ENCODE results near the gene PAK4.
"Not testable (repeated sequence)": the region's sequence is repeated elsewhere in the genome, so short reads cannot be mapped to it uniquely, and the experiment has no call there.

PAK4 gene

DNA sequence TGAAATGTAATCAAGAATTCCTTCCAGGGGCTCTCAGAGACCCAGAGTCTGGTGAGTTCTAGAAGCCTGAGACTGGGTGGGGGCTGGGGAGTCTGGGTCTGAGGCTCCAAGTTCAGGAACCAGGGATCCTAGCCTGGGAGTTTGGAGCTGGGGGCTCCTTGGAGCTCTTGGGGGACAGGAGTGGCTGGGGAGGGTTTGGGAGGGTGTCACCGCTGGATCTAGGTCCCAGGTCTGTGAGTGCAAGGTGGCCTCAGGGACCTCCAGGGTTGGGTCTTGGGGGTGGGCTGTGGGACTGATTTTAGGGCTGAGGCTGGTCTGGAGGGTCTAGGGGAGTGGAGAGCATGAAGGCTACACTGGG, 77.4 kb downstream of the PAK4 start:
- no peak for DNase-seq (ENCODE audit: low read depth in 2 of 3, low spot score in 2 of 3)

DNA sequence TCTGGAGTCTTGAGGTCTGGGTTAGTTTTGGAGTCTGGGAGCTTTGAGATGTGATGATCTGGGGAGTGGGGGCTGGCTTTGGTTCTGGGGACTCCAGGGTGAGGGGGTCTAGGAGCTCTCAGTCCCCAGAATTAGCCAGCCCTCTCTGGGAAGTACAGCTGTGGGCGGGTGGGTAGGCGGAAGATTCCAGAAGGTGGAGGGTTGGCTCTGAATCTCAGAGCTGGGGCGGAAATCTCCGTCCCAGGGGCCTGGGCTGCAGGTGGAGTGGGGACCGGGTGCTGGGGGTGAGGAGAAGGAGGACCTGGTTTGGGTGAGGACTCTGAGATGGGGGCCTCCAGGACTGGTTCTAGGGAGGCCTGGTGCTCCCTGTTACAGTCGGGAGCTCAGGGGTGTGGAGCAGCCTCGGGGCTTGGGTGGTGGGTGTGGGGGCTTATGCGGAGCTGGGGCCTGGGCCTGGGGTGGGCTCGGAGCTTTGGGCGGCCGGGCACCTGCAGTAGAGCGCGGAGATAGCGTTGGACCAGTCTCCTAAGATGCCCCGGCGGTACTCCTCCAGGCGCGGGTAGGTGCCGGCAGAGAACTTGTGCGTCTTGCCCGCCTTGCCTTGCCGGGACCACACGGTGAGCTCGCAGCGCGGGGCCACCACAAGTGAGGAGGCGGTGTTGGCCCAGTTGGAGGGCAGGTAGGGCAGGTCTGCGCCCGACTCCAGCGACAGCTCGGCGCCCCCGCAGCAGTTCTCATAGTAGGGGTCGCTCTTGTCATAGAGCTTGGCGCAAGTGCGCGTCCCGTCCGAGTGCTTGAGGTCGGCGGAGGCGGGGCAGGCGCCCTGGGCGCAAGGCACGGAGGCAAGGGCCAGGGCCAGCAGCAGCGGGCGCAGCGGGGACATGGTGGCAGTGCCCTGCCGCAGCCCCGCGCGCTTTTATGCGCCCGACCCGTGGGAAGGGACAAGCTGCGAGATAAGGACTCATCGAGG, 78.1 kb downstream of the PAK4 start, which contains the start of gene SYCN:
SYCN (minus strand) TSS at position 892 of the 970 bp plus-strand sequence; CDS start at position 883, 9 bp downstream.
- no peak for DNase-seq (ENCODE audit: low read depth in 2 of 3, low spot score in 2 of 3)

DNA sequence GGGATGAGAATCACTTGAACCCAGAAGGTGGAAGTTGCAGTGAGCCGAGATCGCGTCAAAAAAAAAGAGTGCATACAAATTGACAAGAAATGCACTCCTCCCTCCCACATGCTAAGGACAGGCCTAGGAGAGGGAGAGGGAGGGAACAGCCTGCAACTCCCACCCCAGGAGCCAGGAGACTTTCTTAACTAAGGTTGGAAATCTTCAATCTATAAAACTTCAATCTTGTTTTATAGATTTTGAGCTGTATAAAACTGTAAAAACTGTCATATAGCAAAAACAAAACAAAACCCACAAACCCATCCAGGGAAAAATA, 79.8 kb downstream of the PAK4 start:
- no peak for DNase-seq (ENCODE audit: low read depth in 2 of 3, low spot score in 2 of 3)

DNA sequence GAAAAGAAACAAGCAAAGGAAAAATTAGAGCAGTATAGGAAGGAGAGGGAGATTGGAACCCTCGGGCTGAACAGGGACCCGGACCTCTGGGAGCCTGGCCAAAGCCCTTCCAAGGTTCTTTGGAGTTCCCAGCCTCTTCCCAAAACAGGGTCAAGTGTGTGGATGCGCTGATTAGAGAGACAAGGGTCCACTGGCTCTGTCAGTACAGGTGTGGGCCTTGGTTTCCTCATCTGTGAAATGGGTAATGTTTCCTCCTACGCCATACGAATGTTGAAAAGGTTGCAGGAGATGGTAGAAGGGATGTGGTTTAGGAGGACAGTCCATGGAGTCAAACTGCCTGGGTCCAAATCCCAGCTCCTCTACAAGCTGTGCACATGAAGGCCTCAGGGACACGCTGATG, 80.5 kb downstream of the PAK4 start:
- DNase-seq (ENCODE audit: low read depth in 2 of 3, low spot score in 2 of 3), result no peak

DNA sequence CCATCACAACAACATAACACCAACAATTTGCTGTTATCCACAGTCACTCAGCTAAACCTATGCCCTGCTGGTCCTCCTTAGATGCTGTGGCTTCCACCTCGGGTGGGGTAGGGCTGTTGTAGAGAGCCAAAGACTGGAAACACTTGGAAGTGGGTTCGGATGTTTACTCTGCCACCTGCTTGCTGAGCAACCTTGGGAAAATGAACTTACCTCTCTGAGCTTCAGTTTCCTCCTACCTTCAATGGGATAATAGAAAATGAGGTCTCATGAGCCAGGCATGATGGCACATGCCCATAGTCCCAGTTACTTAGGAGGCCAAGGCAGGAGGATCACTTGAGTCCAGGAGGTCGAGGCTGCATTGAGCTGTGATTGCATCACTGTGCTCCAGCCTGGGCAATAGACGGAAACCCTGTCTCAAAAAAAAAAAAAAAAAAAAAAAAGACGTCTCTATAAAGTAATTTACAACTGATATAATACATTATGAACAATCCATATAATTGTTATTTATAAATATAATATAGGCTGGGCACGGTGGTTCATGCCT, 81.8 kb downstream of the PAK4 start:
- DNase-seq (ENCODE audit: low read depth in 2 of 3, low spot score in 2 of 3), result no peak

DNA sequence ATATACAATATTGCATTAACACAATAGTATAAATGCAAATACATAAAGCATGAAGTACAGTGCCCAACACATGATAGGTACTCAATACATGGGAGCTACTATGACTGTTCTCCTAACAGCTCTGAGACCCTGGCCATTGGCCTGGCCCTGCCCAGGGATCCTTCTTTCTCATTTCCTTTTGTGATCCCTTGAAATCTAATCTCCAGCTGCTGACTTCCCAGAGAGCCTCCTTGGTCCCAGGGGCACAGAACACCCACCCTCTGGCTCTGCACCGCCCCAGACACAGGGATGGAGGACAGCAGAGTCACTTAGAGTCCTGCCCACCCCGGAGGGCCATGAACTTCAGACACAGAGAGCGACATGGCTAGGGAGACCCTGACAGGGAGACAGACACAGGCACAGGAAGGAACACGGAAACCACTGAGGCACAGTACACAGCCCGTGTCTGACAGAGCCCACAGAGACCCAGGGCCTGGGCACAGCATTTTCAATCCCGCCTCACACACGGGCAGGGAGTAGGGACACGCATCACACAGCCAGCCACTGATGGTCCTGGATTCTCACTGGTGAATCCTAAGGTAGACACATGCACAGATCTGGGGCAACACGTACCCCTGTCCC, 82.7 kb downstream of the PAK4 start:
- no peak for DNase-seq (ENCODE audit: low read depth in 2 of 3, low spot score in 2 of 3)

DNA sequence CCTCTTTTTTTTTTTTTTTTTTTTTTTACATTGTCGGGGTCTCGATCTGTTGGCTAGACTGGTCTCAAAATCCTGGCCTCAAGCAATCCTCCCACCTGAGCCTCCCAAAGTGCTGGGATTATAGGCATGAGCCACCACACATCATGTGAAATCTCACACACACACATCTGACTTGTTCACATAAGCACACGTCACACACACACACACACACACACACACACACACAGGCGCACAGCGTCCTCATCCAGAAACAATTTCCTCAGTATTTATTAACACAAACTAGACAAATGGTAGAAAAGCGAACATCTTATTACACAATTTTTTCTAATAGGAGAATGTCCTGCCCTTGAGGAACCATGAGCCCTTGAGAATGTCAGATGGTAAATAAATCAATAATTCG, 83.6 kb downstream of the PAK4 start:
- DNase-seq (ENCODE audit: low read depth in 2 of 3, low spot score in 2 of 3), result no peak

DNA sequence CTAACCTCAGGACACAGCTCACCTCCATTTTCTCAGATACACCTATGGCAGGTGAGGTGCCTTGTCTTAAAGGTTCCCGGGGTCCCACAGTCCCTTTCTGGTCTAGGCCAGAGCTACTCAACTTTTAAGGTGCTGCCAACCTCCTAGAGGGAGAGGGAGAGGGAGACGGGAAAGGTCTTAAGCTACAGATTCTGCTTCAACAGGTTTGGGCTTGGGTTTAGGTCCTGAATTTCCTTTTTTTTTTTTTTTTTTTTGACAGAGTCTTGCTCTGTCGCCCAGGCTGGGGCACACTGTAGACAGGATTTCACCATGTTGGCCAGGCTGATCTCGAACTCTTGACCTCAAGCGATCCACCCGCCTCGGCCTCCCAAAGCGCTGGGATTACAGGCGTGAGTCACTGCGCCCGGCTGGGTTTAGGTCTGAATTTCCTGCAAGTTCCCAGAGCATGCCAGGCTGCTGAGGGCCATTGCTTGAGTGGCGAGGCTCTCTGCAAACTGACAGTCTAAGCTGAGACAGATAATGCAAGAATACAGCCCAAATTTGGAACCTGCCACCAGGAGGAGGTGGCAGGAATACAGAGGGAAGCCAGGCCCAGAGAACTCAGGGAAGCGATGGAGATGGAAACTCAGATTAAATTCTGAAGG, 86.3 kb downstream of the PAK4 start:
- no peak for DNase-seq (ENCODE audit: low read depth in 2 of 3, low spot score in 2 of 3)

DNA sequence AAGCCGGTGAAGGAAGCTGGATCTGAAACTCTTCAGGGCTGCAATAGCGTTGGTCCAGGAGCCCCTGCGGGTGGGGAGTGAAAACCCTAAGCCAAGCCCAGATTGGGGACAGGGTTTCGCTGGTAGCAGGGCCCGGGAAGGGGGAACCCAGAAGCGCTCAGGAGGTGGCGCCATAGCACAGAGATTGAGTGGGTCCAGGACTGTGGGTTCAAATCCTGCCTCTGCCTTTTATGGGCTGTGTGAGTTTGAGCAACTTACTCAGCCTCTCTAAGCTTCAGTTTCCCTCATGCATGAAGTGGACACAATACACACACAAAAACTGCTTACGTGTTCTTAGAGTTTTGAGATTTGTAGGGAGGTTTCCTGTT, 86.8 kb downstream of the PAK4 start:
- peak in 2 of 3 experiments; percentile 15 to 32 for DNase-seq (ENCODE audit: low read depth in 2 of 3, low spot score in 2 of 3)

DNA sequence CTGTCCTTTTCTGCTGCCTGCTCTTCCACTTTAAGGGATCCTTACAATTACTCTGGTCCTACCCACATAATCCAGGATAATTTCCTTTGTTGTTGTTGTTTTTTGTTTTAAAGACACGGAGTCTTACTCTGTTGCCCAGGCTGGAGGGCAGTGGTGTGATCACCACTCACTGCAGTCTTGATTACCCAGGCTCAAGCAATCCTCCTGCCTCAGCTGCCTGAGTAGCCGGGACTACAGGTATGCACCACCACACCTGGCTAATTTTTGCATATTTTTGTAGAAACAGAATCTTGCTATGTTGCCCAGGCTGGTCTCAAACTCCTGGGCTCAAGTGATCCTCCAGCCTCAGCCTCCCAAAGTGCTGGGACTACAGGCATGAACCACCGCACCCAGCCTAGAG, 89.7 kb downstream of the PAK4 start:
- not testable (repeated sequence) for DNase-seq (ENCODE audit: low read depth in 2 of 3, low spot score in 2 of 3)

DNA sequence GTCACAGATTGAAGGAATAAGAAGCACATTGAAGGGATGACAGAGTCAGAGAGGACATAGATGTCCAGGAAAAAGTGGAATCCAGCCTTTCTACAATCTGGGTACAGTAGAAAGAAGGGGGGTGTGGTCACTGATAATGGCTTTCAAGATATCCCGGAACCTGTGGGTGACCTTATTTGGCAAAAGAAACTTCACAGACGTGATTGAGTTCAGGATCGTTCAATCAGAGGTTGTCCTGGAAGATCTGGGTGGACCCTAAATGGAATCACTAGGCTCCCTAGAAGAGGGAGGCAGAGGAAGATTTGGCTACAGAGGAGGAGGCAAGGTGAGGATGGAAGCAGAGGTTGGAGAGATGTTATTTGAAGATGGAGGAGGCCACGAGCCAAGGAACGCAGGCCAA, 91.5 kb downstream of the PAK4 start:
- DNase-seq (ENCODE audit: low read depth in 2 of 3, low spot score in 2 of 3), result no peak

DNA sequence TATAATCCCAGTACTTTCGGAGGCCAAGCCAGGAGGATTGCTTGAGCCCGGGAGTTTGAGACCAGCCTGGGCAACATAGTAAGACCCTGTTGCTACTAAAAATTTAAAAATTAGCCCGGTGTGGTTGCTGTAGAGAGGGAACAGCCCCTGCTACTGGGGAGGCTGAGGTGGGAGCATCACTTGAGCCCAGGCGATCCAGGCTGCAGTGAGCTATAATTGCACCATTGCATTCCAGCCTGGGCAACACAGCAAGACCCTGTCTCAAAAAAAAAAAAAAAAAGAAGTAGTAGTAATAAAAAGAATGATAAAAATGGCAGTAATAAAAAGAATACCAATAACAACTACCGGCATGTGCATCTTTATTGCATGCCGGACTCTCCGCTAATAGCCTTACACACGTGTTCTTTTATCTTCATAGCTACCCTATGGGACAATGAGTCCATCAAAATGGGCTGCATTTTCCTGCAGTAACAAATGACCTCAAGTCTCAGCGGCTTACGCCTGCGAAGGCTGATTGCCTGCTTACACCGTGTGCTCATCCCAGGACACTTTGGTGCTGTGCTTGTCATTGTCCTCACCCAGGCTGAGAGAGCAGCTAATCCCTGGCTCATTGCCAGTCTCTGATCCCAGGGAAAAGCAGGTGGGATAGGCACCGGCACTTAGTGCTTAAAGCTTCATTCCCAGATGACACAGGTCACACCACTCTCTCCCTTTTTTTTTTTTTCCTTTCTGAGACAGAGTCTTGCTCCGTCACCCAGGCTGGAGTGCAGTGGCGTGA, 92.8 kb downstream of the PAK4 start:
- DNase-seq (ENCODE audit: low read depth in 2 of 3, low spot score in 2 of 3), result no peak

DNA sequence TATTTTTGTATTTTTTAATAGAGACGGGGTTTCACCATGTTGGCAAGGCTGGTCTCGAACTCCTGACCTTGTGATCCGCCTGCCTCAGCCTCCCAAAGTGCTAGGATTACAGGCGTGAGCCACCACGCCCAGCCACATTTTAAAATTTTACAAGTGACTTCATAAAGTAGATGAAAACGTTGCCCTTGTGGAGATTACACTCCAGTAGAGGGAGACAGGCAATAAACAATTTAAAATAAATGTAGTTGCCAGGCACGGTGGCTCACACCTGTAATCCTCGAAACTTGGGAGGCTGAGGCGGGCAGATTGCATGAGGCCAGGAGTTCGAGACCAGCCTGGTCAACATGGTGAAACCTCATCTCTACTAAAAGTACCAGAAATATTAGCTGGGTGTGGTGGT, 93.5 kb downstream of the PAK4 start:
- not testable (repeated sequence) for DNase-seq (ENCODE audit: low read depth in 2 of 3, low spot score in 2 of 3)

DNA sequence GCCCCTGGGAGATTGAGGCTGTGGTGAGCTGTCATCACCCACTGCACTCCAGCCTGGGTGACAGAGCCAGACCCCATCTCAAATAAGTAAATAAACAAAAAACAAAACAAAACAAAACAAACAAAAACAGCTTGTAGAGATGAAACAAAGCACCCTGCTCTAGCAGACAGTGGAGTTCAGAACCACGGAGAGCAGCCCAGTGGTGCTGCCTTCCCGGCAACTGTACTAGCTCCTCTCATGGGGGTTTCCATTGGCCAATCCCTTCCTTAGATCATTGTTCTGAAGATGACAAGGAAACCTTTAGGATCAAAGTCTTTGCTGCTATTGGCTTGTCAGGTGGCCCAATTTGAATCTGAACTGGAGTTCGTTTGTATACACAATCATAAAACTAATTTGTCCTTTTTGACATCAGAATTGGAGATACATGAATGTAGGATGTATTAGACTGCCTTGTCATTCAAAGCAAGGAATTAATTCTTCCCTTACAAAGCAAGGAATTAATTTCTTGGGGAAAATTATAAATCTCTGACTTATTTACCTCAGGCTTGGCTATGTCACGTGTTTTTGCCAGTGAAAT, 98.2 kb downstream of the PAK4 start:
- DNase-seq (ENCODE audit: low read depth in 2 of 3, low spot score in 2 of 3), result no peak

DNA sequence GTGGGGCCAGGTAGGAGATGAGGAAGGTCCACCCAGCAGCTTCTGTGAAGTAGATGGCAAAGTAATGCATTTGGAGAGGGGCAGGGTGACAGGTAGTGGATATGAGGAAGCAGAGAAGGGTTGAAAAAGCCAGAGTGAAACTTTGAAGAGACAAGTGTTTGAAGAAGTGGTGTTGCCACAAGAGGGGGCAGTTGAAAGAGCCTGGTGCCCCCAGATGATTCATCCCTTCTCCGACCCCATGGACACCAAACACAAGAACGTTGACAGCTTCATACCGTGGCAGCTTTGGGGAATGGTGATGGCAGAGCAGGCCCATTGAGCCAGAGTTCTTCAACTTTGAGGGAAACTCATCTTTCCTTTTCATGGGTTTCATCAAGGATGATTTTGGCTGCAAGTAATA, 99.3 kb downstream of the PAK4 start:
- DNase-seq (ENCODE audit: low read depth in 2 of 3, low spot score in 2 of 3), result no peak
